Loucy (cell line): ENCODE results near the gene KLF6.

Experiments used
- H2AFZ ChIP-seq: fragments of 200-600 bp; sonication (generic); 2 replicates; pipeline ENCODE4 v1.6.0; 2016; ENCODE audit warnings: antibody characterized with exemption, mild to moderate bottlenecking, low read length, moderate library complexity
- H3F3A ChIP-seq: fragments of 200-600 bp; 2 replicates; pipeline ENCODE4 v1.6.0; 2016; ENCODE audit warnings: antibody characterized with exemption, low read depth, mild to moderate bottlenecking
- H3K27me3 ChIP-seq: fragments of 200-600 bp; sonication (generic); 2 replicates; pipeline ENCODE4 v1.6.1; 2014; ENCODE audit warnings: low read length, mild to moderate bottlenecking; ENCODE audit not compliant: insufficient read depth, poor library complexity, severe bottlenecking
- H3K36me3 ChIP-seq: fragments of 200-600 bp; sonication (generic); 2 replicates; pipeline ENCODE4 v1.6.1; 2016; ENCODE audit warnings: low read length; ENCODE audit not compliant: insufficient read depth
- H3K4me1 ChIP-seq: fragments of 200-600 bp; sonication (generic); 2 replicates; pipeline ENCODE4 v1.5.1; 2014; ENCODE audit warnings: low read length, mild to moderate bottlenecking; ENCODE audit not compliant: insufficient read depth, poor library complexity, severe bottlenecking
- H3K4me2 ChIP-seq: fragments of 200-600 bp; sonication (generic); 2 replicates; pipeline ENCODE4 v1.6.0; 2014; ENCODE audit warnings: antibody characterized with exemption, low read length, low read depth, mild to moderate bottlenecking; ENCODE audit not compliant: poor library complexity, severe bottlenecking
- H3K4me3 ChIP-seq: fragments of 200-600 bp; sonication (generic); 2 replicates; pipeline ENCODE4 v1.5.1; 2014; ENCODE audit warnings: low read length, mild to moderate bottlenecking, mixed read lengths; ENCODE audit not compliant: poor library complexity, severe bottlenecking
- H3K79me2 ChIP-seq: fragments of 200-600 bp; sonication (generic); 2 replicates; pipeline ENCODE4 v1.6.1; 2014; ENCODE audit warnings: low read length; ENCODE audit not compliant: insufficient read depth
- H3K9ac ChIP-seq: fragments of 200-600 bp; sonication (generic); 2 replicates; pipeline ENCODE4 v1.6.0; 2014; ENCODE audit warnings: mild to moderate bottlenecking, low read depth, low read length, moderate library complexity; ENCODE audit not compliant: poor library complexity, severe bottlenecking
- H3K9me2 ChIP-seq: fragments of 200-600 bp; sonication (generic); replicated peaks from 2 replicates; pipeline ENCODE4 v1.6.1; 2016; ENCODE audit warnings: low read depth, low read length, mixed read lengths
- H3K9me3 ChIP-seq: fragments of 200-600 bp; sonication (generic); 2 replicates; pipeline ENCODE4 v1.6.1; 2014; ENCODE audit warnings: mild to moderate bottlenecking, antibody characterized with exemption, low read length, low read depth; ENCODE audit not compliant: insufficient read depth
- H4K20me1 ChIP-seq: fragments of 200-600 bp; sonication (generic); 2 replicates; pipeline ENCODE4 v1.6.0; 2014; ENCODE audit warnings: antibody characterized with exemption, low read length, mild to moderate bottlenecking; ENCODE audit not compliant: insufficient read depth, poor library complexity, severe bottlenecking
- CTCF ChIP-seq: fragments of 200-600 bp; sonication (generic); conservative IDR thresholded peaks from 2 replicates; pipeline ENCODE4 v1.5.1; 2014; ENCODE audit warnings: mild to moderate bottlenecking, antibody characterized with exemption, low read length
- EZH2phosphoT487 ChIP-seq: fragments of 200-600 bp; IDR thresholded peaks from 2 replicates; pipeline ENCODE4 v1.6.1; 2018; ENCODE audit warnings: antibody characterized with exemption, mild to moderate bottlenecking, moderate library complexity, borderline replicate concordance

KLF6 gene

GRCh38 chr10:3740157-3740871 is 44.7 kb downstream of the KLF6 start:
- H3K9me2 ChIP-seq: no peaks in the 10 kb centered on the region
- H3F3A ChIP-seq: no peaks in the 10 kb centered on the region
- no peaks in the 10 kb centered on the region for H3K79me2 ChIP-seq
- H3K4me2 ChIP-seq: no peak overlapping the region
- H3K9ac ChIP-seq: no peak overlapping the region
- no peaks in the 10 kb centered on the region for H4K20me1 ChIP-seq
- H2AFZ ChIP-seq: no peak overlapping the region
- no peaks in the 10 kb centered on the region for H3K27me3 ChIP-seq
- H3K36me3 ChIP-seq: no peaks in the 10 kb centered on the region
- no peak for TF ChIP-seq CTCF
- no peak for TF ChIP-seq EZH2phosphoT487
- no peaks in the 10 kb centered on the region for H3K4me1 ChIP-seq
- H3K9me3 ChIP-seq: no peaks in the 10 kb centered on the region
- H3K4me3 ChIP-seq: no peak overlapping the region

- Histone ChIP-seq H3K9ac (no peak overlapping the region), H3K79me2 (no peaks in the 10 kb centered on the region), H3K4me2 (no peak overlapping the region)
These were observed 46.1 kb downstream of the KLF6 start for GRCh38 chr10:3738855-3739350.

GRCh38 chr10:3737864-3738263 is 47.1 kb downstream of the KLF6 start:
- H3K4me3 ChIP-seq: no peak overlapping the region
- H3K9ac ChIP-seq: no peak overlapping the region
- no peaks in the 10 kb centered on the region for H3K36me3 ChIP-seq
- H3K4me1 ChIP-seq: no peaks in the 10 kb centered on the region
- H3K4me2 ChIP-seq: no peak overlapping the region
- no peaks in the 10 kb centered on the region for H4K20me1 ChIP-seq
- no peaks in the 10 kb centered on the region for H3K9me2 ChIP-seq
- TF ChIP-seq EZH2phosphoT487: no peak
- no peak for TF ChIP-seq CTCF
- no peak overlapping the region for H2AFZ ChIP-seq
- no peaks in the 10 kb centered on the region for H3F3A ChIP-seq
- H3K9me3 ChIP-seq: no peaks in the 10 kb centered on the region
- H3K27me3 ChIP-seq: no peaks in the 10 kb centered on the region
- H3K79me2 ChIP-seq: no peaks in the 10 kb centered on the region

More at GRCh38 chr10:3738855-3739350, 46.1 kb downstream of the KLF6 start:
- Histone ChIP-seq H2AFZ (no peak overlapping the region), H3K4me1 (no peaks in the 10 kb centered on the region), H3K9me3 (no peaks in the 10 kb centered on the region), H3K9me2 (no peaks in the 10 kb centered on the region), H3F3A (no peaks in the 10 kb centered on the region), H3K36me3 (no peaks in the 10 kb centered on the region), H3K4me3 (no peak overlapping the region), H3K27me3 (no peaks in the 10 kb centered on the region), H4K20me1 (no peaks in the 10 kb centered on the region)
- TF ChIP-seq EZH2phosphoT487: no peak
- TF ChIP-seq CTCF: no peak
